ENCODE results near the gene UPF2.

GRCh38 chr10:11884706-11885423, 157.7 kb downstream of the UPF2 start:
- TF ChIP-seq CTCF (IDR thresholded peaks at IDR 0.05; ENCODE audit: low read depth, low read length, missing input control): no peak
- TF ChIP-seq, protein P1, sequence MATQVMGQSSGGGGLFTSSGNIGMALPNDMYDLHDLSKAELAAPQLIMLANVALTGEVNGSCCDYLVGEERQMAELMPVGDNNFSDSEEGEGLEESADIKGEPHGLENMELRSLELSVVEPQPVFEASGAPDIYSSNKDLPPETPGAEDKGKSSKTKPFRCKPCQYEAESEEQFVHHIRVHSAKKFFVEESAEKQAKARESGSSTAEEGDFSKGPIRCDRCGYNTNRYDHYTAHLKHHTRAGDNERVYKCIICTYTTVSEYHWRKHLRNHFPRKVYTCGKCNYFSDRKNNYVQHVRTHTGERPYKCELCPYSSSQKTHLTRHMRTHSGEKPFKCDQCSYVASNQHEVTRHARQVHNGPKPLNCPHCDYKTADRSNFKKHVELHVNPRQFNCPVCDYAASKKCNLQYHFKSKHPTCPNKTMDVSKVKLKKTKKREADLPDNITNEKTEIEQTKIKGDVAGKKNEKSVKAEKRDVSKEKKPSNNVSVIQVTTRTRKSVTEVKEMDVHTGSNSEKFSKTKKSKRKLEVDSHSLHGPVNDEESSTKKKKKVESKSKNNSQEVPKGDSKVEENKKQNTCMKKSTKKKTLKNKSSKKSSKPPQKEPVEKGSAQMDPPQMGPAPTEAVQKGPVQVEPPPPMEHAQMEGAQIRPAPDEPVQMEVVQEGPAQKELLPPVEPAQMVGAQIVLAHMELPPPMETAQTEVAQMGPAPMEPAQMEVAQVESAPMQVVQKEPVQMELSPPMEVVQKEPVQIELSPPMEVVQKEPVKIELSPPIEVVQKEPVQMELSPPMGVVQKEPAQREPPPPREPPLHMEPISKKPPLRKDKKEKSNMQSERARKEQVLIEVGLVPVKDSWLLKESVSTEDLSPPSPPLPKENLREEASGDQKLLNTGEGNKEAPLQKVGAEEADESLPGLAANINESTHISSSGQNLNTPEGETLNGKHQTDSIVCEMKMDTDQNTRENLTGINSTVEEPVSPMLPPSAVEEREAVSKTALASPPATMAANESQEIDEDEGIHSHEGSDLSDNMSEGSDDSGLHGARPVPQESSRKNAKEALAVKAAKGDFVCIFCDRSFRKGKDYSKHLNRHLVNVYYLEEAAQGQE (IDR thresholded peaks at IDR 0.05): no peak
- no peak for TF ChIP-seq JUND (IDR thresholded peaks at IDR 0.05)
- TF ChIP-seq RAD21 (IDR thresholded peaks at IDR 0.05): no peak
- no peak for TF ChIP-seq SP1 (IDR thresholded peaks at IDR 0.05)
- no peak for TF ChIP-seq GABPA (IDR thresholded peaks at IDR 0.05 in 1 of 2, conservative IDR thresholded peaks at IDR 0.05 in 1 of 2)
- no peak for TF ChIP-seq EGR1 (IDR thresholded peaks at IDR 0.05; ENCODE audit: low read depth in 2 of 2)
- TF ChIP-seq TAF1 (conservative IDR thresholded peaks at IDR 0.05): no peak
- TF ChIP-seq YY1 (IDR thresholded peaks at IDR 0.05): no peak
